GM19395 (cell line): ENCODE data around the gene ARL13B.
A peak's percentile ranks its signal among the peaks of the same experiment; 100 is the strongest.
"Not testable (repeated sequence)": the region's sequence is repeated elsewhere in the genome, so short reads cannot be mapped to it uniquely, and the experiment has no call there.

Experiments used
- ATAC-seq: cut with Tn5 transposase; IDR thresholded peaks from one replicate; pipeline ENCODE4 v1.9.1; 2021; ENCODE audit warnings: mild to moderate bottlenecking, moderate library complexity; ENCODE audit not compliant: unreplicated experiment

Gene ARL13B

DNA sequence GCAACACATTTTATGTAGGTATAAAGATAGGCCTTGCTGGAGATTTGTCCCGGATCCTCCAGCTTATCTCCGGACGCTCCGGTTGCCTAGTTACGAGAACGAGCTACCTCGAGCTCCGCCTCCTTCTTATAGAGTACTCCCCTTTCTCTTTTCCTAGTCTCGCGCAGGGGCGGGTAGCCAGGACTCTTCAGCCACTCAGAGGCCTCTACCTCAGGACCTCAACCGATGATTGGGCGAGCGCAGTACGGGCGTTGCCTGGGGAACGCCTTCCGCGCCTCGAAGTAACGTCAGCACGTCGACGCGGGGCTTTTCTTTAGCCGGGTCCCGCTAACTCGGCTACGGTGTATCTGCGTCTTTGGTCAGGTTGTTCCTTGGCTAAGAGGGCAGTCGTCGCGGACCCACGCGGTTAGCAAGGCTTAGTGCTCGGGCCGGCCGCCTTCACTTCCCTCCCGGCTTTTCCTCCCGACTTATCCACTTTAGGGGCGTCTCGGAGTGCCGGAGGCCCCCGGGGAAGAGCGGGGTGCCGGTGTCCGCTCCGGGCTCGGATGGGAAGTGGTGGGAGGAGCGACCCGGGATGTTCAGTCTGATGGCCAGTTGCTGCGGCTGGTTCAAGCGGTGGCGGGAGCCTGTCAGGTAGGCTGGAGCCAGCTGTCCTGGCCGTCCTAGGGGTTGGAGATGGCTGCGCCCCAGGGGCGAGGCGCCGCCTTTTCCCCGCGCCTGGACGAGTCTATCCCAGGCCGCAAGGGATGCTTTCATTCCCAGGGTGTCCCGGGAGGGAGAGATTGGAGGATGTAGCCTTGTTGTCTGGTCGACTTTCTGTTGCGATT, at the start of gene ARL13B:
Gene ARL13B, plus strand, starts transcription at position 306 of the 827 bp plus-strand sequence. Its CDS starts 269 bp downstream, at position 575.
- ATAC-seq = peak; percentile 100

DNA sequence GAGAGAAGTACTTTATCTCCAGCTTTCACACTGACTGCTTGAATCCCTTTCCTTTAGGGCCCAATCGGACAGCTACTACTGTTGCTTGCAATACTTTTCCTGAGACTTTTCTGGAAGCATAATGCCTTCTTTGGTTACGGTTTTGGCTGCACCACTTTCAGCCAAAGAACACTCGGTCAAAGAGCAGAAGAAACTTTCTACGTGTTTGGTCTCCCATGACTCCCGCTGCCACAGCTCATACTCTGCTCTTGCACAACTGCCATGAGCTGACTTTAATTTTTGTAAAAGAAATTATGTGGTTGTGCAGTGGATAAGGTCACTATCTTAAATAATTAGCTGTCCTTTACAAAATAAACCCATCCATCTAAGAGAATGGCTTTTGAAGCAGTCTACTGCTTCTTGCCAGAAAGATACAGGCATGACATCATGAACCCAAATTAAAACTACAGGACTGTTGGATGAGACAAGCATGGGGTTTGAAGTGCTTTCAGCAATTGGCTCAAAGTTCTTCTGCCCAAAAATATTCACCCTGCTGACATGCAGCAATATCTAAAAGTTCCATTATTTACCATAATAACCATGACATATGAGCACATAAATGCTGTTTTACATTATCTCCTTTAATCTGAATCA, 48.2 kb upstream of the ARL13B start:
- ATAC-seq = no peak

DNA sequence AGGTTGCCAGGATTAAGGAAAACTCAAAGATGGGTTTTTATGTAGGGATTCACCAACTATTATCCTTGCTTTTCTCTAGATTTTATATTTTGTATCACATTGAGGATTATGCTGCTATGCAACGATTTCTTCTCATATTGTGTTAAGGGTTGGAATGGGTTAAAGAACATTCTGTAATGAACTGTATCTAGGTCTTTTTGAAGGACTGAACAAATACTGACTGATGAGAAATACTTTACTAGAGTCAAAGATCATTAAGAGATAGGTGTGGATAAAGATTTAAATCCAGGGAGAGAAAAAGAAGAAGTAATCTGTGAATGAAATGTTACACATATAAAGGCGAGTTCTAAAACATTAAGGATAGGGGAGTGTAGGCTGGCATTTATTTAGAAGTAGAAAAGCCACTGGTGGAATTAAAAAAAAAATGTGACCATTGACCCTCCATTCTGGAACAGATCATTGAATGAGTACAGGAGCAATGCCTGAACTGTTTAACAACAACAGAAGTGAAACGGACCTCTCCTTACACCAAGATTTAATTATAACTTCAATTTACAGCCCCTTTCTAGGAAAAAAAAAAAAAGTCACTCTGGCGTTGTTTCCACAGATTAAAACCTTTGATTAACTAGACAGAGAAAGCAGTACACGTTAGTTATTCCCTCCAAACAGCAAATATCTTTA, 45.4 kb upstream of the ARL13B start:
- no peak for ATAC-seq

DNA sequence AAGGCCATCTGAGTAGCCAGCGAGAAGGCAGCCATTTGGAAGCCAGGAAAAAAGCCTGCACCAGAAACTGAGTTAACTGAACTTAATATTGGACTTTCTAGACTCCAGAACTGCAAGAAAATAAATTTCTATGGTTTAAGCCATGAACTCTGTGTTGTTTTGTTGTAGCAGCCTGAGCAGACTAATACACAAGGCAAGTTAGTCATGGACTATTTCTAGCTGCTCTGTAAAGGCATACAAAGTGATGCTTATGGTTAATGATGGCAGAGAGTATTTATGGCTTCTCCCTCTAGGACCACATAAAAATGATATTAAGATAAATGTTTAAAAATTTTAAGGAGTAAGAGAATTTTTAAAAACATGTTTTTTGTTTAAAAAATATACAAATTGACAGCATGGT, 43.4 kb upstream of the ARL13B start:
- no peak for ATAC-seq

DNA sequence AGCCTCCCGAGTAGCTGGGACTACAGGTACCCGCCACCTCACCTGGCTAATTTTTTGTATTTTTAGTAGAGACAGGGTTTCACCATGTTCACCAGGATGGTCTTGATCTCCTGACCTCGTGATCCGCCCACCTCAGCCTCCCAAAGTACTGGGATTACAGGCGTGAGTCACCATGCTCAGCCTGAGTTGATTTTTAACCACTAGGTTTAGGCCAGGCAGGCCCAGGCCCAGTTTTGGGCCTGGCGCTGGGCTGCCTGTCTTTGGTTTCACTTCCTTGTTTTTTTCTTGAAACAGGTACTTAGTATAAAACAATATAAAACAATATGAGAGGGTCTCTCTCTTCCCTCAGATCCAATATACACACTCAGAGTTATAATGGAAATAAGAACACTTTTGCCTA, 42.5 kb upstream of the ARL13B start:
- ATAC-seq = not testable (repeated sequence)

DNA sequence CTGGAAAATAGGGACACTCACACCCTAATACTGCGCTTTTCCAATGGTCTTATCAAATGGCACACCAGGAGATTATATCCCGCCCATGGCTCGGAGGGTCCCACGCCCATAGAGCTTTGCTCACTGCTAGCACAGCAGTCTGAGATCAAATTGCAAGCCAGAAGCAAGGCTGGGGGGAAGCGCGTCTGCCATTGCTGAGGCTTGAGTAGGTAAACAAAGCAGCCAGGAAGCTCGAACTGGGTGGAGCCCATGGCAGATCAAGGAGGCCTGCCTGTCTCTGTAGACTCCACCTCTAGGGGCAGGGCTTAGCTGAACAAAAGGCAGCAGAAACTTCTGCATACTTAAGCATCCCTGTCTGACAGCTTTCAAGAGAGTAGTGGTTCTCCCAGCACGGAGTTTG, 30.0 kb upstream of the ARL13B start:
- not testable (repeated sequence) for ATAC-seq

DNA sequence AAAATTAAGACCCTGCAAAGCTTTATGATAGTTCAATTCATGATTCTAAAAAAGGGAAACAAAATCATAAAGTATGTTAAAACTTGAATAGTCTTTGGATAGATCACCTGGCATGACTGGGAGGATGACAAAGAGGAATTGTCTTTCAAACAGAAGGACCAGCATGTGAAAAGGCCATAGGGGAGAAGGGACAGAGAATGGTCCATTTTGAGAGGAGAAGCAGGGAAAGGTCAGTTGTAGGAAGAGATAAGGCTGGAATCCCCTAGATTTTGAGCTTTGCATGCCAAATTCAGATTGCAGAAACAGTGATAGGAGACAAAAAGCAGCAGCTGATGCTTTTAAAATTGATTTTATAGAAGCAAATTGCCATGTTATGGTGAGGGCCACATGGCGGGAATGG, 18.9 kb upstream of the ARL13B start:
- ATAC-seq = no peak

DNA sequence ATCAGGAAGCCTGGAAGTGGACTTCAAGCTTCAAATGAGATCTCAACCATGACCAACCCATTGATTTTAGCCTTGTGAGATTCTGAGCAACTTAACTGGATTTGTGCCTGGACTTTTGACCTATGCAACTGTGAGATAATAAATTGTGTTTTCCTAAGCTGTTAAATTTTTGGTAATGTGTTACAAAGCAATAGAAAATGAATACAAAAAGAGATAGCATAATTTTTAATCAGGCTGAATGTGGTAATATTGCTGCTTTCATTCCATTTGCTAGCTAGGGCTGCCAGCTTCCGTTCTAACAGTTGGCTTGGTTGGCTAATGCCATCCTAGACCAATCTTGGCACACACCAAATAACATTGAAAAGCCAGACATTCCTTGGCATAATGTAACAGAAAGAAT, 18.5 kb upstream of the ARL13B start:
- no peak for ATAC-seq

DNA sequence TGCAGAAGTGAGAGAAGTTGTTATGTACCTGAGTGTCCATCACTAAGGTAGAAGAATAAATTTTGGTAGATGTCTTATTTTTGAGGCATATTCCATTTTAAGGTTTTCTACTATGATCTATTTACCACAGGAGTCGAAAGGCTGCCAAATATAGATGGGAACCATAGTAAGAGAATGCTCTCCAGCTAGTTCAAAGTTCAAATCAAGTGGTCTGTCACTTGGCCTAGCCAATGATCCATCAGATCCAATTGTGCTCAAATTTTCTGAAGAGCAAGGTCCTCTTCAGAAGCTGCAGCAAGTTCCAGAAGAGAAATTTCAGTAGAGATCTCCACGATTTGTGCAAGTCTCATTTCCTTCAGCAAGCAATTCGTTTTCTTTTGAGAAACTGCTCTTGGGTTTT, 17.2 kb upstream of the ARL13B start:
- no peak for ATAC-seq

DNA sequence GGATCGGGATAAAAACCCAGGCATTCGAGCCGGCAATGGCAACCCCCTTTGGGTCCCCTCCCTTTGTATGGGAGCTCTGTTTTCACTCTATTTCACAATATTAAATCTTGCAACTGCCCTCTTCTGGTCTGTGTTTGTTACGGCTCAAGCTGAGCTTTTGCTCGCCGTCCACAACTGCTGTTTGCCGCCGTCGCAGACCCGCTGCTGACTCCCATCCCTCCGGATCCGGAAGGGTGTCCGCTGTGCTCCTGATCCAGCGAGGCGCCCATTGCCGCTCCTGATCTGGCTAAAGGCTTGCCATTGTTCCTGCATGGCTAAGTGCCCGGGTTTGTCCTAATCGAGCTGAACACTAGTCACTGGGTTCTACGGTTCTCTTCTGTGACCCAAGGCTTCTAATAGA, 14.8 kb upstream of the ARL13B start:
- ATAC-seq = not testable (repeated sequence)

DNA sequence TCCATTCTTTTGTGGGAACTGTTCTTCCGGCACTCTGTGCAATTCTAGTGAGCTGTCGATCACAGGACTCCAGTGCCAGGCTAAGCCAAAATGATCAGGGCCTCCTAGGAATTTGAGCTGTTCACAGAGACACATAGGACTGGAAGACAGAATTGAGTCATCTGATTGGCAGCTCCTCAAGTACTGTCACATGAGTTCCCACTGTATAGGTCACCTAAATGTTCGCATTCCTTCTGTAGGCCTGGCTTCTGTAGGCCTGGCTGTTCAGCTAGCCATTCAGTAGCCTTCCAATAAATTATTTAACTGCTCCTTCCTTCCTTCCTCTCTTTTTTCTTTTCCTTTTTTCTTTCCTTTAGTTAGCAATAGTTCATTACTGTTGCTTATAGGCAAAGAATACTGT, 10.5 kb upstream of the ARL13B start:
- ATAC-seq = no peak

DNA sequence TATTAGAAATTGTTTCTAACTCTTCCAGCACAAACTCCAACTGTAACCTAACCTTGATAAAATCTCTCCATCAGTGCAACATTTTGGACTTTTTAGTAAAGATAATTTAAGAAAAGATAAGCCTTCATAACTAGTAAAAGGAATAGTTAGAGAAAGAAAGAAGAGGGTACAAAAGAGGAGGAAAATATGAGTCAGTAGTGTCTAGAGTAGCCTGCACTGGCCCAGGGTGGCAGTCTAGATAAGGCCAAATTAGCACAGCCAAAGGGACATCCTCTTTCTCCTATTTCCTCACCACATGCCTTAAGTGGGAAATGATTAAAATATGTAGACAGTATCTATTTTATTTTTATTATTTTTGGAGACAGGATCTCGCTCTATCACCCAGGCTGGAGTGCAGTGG, 10.0 kb upstream of the ARL13B start:
- ATAC-seq = no peak

DNA sequence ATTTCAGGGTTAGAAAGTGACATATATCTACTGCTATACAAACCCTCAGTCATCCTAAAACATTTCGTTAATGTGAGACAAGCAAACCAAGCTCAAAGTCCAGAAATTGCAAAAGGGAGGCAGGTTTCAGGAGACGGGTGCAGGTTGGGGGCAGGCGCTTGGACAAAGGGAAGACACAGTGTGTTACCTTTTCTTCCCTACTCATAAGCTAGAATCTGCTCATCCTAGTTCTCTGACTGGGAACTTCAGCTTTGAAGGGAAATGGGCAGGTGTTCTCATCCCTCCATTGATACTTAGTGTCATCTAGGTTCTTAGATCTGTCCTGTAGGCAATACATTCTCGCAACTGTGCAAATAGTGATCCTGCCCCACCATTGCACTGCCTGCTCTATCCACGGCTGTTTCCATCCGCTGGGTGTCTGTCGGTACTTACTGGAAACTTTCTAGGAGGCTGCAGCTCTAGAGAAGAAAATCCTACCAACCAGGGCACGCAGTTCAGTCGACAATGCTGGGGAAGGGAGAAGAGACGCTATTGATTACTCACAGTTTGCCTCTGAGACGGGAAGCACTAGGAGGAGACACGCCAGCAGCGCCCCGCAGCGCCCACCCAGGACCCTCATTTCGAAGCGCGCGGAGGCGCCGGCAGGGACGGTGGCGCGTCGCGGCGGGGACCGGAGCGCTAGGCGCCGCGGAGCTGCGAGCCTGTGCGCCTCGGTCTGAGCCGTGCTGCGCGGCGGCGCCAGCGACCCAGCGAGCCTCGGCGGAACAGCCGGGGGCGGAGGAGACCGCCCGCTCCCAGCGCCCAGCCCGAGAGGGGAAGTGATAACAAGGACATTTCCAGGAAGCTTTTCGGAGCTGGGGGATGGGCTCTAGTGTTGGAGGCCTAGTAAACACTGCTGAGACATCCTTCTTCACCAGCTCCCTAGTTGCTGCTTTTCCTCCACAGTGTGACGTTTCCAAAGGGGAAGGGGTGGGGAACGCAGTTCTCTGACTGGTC, 6.5 kb upstream of the ARL13B start, which contains the start of gene PROS1:
Gene PROS1, minus strand, starts transcription at position 766 of the 996 bp plus-strand sequence. Its CDS starts 147 bp downstream, at position 619.
- ATAC-seq = peak; percentile 79

DNA sequence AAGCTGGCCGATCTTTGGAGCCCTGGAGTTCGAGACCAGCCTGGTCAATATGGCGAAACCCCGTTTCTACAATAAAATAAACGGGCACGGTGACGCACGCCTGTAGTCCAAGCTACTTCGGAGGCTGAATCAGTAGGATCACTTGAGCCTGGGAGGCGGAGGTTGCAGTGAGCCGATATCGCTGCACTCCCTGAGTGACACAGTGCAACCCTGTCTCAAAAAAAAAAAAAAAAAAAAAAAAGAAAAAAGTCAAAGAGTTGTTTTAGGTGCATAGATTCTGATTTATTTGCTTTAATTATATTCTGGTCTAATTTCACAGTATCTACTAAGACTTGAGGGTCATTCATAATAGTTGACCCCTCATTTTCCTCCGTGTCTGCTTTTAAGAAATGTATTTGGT, 1.7 kb downstream of the ARL13B start:
- no peak for ATAC-seq

DNA sequence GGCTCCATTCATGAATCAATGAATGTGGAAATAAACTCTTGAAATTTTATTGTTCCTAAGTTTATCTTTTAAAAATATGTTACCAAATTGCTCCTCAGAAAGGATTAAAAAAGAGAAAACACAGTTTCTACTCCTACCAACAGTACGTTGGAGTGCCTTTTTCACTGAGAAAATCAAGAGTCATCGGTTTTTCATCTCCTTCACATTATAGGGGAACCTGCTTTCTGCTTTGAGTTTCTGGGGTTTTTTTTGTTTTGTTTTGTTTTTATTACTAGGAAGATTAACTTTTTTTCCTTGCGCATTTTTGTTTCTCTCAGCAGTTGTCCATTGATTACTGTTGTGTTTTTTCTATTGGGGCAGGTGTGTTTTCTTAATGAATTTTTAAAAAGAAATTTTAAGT, 3.5 kb downstream of the ARL13B start:
- no peak for ATAC-seq

DNA sequence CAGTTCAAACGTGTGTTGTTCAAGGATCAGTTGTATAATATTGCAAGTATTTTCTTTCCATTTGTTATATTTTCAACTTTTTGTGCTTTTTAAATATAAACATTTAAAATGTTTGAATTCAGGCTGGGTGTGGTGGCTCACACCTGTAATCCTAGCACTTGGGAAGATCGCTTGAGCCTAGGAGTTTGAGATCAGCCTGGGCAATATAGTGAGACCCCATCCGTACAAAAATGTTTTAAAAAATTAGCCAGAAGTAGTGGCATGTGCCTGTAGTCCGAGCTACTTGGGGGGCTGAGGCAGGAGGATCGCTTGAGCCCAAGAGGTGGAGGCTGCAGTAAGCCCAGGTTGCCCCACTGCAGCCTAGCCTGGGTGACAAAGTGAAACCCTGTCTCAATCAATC, 4.7 kb downstream of the ARL13B start:
- ATAC-seq = no peak

DNA sequence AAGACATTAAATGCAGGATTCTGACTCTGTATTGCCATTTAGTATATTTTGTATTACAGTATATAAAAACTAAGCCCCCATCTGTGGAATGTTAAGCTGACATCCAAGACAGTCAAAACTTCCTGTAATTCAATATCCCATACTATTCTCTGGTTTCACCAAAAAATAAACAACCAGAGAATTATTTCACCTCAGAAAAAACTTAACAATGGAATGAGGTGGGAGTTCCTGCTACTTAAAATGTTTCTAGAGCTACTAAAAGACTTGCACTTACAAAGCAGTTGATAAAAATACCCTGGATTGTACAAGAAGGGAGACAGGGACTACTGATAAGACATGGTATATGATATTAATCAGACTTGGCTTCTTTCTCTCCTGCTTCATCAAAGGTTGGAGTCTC, 8.3 kb downstream of the ARL13B start:
- no peak for ATAC-seq

DNA sequence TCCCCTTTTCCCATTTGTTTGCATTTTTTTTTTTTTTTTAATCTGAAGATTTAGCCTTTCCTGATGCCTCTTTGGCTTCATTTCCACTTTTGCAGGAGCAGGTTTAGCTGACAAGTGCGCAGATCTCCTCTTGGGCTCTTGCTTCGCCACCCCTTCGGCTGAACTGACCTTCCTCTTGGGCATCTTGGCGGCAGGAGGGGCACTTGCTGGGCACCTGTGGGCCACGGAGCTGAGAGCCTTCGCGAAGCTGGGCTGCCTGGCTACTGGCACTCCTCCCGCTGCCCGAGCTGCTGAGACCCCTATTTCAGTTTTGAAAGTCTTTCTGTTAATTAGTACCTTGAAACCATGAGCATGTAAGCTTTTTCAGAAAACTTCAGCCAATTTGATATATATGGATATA, 8.8 kb downstream of the ARL13B start:
- ATAC-seq = no peak

DNA sequence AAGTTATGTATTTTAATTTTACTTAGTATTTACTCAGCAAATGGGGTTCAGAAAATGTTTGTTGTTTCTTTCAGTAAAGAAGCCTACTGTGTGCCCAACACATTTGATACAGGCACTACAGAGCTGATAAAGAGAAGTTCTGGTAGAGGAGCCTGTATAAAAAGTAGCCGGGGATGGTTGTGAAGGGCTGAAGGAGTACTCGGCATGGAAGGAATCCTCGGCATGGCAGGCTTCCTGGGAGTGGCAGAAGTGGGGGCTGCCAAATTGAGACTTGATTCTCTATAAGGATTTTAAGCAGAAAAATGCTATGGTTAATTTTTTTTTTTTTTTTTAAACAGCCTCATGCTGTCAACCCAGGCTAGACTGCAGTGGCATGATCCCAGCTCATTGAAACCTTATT, 9.3 kb downstream of the ARL13B start:
- ATAC-seq = no peak

DNA sequence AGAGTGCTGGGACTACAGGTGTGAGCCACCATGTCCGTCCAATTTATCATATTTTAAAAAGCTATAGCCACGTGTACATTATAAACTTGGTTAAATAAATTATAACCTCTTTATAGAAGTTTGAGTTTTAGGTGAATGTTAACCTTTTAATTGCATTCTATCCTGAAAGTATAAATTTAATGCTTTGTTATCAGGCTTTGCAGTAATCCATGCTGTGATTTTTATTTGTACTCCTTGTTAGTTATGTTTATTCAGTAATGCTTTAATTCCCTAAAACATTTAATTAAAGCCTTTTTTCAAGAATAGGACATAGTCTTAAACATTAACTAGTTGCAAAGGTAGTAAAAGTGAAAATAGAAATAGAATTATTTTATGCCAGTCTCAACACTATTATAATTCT, 11.7 kb downstream of the ARL13B start:
- ATAC-seq = no peak

DNA sequence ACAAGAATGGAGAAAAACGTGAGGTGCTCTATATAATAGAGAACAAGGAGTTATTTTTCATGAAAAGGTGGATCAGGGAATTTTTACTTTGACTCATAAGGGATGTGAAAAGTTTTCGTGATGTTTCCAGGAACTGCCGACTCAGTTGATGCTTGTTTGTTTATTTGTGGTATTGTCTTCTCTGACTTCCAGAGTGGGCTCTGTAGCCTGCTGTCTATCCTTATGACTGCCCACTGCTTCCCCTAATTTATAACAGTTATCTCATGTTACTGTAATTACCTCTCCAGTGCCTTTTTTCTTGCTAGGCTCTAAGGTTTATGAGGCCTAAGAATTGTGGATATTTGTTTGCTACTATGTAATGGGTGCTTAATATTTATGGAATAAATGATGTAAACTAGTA, 12.3 kb downstream of the ARL13B start:
- no peak for ATAC-seq
